HG03457 (cell line): ENCODE measurements around the gene TK2.
"Not testable (repeated sequence)": the region's sequence is repeated elsewhere in the genome, so short reads cannot be mapped to it uniquely, and the experiment has no call there.

Experiments
- ATAC-seq: cut with Tn5 transposase; IDR thresholded peaks from one replicate; pipeline ENCODE4 v1.9.1; 2021; ENCODE audit warnings: moderate number of reproducible peaks; ENCODE audit not compliant: unreplicated experiment

TK2 gene

DNA sequence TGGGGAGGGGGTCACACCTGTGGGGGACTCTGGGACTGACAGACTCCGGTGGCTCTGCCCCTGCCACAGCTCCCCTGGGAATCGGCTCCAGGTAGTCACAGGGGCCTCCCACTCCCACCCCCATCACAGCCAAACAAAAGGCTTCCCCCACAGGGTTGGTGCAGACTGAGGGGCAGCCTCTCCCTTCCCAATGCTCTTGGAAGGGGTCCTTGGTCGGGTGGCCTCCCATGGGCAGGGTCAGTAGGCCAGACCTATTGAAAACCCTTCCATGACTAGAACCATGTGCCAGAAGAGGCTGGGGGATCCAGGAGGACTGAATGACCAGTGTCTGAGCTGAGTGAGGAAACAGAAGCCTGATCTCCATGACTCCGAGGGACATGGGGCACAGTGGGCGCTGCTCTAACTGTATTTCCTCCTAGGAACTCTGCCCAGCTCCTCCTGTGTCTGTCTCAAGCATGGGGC is 28.6 kb downstream of the TK2 start:
- no peak for ATAC-seq

DNA sequence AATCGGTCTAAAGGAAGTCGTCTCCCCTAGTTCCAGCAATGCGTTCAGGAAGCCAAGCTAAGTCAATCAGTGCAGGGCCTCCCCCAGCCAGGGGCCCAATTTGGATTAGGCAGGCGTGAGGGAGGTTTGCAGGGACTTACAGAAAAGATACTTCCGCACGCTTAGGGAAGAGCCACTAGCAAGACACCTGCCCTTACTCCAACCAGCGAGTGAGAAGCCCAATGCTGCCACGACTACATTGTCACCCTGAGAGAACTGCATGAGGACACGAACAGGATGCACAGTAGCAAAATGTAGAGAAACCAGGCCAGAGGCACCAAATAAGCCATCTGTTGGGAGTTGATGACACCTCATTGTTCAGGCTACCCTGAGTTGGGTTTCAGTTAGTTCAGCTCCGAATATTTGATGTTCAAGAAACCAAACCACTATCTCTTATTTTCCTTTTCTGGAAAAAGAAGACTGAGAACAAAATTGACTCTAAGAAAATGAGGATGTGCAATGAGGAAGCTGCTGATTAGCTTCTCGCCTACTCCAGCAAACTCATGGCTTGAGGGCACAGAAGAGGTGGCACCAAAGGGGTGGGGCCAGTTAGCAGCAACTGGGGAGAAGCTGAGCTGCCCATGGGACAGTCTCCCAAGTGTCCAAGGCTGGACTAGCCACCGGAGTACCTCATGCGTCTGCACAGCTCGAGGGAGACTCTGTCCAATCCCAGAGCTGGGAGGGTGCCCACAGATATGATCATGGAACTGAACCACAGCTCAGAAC is 29.3 kb downstream of the TK2 start:
- no peak for ATAC-seq

DNA sequence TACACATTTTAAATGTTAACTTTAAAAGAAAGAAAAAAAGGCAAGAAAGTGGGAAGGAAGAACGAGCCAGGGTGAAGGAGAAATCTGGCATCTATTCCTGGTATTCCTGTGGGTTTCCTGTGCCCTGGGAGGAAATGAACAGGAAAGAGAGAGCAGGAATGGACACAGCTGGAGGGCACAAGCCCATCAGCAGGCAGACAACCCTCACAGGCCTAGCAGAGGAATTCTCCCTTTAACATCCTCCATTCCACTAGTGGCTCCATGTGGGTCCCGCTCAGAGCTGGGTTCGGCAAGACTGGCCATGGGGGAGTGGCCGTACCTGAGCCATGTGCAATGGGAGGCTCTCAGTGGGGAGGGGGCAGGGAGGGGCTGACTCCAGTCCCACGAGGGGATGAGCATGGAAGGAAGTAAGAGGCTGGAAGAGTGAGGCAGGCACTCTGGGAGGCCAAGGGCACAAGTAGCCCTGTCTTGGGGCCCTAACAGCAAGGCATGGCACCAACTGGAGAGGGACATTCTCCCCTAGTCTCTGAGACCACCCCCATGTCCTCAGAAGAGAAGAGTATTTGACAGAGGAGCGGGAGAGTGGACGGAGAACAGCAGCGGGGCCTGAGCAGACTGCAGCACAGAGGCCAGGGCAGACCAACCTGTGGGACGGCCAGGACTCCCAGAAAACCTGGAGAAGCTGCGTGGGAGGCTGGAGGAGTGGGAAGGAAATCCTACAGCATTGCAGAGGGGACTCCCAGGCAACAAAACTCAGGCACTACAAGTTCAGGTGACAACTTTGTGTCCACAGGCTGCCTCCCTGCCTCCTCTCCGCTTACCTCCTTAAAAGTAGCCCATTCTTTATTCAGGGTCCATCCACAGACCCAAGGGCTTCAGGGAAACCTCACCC is 30.2 kb downstream of the TK2 start:
- ATAC-seq = no peak

DNA sequence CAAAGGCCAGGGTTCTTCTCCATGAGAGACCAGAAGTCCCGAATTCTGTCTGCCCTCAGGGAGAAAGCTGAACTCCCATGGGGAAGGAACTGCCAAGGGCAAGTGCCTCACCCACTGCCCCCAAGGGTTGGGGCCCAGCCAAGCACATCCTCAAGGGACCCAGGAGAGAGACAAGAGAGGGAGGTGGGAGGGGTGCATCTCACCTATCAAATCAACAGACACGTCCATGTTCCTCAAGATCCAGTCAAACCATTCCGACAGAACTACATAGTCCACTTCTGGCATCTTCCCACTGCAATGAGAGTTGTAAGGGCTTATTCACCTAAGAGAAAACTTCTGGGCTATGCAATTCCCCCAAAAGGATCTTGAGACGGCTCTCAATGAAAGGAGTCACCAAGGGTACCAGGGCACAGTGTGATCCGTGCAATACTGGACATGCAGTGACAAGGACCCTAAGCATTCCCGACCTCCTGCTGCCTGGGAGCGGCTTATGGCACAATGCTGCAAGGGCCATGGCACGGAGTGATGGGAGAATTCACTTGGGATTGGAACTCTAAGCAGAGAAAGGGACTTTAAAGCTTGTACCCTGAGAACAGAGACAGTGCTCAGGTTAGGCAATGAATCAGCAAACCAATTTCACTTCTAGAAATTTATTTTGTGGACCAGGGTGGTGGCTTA is 32.2 kb downstream of the TK2 start:
- ATAC-seq = no peak

DNA sequence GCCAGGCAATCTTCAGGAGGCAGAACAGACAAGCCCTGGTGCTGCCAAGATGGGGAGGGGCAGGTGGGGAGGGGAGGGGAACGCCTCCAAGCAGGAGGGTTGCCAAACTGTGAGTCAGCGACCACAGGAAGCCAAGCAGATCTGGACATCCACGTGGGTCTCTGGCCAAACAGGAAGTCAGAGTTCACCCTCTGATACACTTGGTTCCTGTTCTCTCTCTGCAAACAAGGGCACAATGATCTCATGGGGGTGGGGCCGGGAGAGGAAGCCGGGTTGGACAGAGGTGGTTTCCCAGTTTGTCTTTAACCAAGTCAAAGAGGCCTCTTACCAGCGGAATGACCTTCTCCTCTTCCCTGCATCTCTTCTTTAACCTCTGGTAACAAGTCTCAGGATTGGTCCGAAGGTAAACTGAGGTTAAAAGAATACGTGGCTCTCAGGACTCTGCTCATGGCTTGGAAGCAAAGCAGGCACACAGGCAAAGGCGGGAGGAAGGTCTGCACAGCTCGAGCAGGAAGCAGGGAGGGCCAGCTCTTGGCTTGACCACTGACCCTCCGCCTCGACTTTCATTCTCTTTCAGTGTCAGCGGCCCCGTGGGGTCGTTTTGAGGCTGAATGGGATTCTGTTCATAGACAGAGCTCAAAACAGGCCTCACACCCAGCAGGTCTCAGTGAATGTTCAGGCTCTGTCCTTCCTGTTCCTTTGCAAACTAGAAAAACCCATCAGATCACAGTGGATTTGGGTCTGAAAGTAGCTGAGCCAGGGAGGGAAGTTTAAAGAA is 32.9 kb downstream of the TK2 start:
- peak; percentile 95 for ATAC-seq

DNA sequence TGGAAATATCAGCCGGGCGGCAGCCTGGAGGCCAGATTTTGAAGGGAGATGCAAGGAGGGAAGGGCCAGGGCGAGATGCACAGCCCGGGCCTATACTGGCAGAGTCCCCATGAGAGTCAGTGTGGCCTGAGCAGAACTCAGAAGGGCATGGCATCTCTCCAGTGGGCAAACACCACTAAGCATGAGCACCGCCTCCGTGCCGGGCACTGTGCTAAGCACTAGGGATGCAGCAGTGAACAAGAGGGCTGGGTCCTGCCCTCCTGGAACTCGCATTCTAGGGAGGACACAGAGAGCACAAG is 33.5 kb downstream of the TK2 start:
- peak; percentile 8 for ATAC-seq

DNA sequence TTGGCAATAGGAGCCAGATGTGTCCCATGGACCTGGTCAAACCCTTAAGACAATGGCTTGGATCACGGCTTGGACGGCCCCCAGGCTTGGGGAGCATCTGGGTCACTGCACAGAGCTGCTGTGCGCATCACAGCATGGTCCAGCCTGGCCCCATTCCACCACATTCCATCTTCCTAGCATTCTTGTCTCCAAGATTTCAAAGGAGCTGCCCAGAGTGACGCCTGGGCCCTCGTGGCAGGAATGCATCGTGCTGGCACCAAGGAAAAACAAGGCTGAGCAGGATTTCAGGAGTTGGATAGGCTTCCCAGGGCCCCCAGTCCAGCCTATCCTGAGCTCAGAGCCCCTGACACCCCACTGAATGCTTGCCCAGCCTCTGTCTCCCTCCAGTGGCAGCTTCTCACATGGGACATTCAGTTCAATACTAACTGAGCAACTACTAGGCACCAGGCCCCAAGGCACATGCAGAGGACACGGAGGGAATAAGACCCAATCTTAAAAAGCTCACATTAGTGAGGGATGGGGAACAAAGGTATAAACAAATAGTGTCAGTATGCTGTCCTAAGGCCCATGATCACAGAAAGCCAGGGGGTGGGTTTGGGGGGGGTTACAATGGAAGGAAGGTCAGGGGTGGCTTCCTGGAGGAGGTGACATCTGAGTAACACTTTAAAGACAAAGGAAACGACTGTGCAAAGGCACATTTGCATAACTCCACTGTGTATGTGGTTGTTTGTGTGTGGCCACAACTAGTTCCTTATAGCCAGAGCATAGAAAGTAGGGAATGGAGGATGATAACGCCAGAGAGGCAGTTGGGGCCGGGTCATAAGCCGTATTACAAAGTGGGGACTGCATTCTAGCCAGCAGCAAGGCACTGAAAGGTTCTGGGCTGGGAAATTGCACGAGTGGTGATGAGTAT is 34.1 kb downstream of the TK2 start:
- no peak for ATAC-seq

DNA sequence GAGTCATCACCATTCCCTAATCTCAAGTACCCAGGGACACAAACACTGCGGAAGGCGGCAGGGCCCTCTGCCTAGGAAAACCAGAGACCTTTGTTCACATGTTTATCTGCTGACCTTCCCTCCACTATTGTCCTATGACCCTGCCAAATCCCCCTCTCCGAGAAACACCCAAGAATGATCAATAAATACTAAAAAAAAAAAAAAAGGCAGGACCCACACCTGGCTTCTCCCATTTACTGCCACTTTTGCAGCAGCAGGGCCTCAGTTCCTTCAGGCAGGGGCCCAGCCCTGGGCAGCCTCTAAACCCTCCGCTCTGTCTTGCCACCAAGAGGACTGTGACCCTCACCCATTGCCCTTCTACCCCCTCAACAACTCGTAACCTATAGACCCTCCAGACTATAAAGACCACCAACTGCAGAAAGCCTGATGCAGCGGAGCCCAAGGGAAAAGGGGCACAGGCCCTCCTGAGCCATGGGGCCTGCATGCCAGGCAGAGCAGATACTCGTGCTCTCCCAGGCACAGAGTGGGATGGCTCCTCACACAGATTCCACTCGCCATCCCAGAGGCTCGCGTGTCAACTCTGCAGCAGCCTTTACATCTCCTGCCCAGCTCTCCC is 34.8 kb downstream of the TK2 start:
- not testable (repeated sequence) for ATAC-seq

DNA sequence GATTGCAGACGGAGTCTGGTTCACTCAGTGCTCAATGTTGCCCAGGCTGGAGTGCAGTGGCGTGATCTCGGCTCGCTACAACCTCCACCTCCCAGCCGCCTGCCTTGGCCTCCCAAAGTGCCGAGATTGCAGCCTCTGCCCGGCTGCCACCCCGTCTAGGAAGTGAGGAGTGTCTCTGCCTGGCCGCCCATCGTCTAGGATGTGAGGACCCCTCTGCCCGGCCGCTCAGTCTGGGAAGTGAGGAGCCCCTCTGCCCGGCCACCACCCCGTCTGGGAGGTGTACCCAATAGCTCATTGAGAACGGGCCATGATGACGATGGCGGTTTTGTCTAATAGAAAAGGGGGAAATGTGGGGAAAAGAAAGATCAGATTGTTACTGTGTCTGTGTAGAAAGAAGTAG is 35.5 kb downstream of the TK2 start:
- not testable (repeated sequence) for ATAC-seq

DNA sequence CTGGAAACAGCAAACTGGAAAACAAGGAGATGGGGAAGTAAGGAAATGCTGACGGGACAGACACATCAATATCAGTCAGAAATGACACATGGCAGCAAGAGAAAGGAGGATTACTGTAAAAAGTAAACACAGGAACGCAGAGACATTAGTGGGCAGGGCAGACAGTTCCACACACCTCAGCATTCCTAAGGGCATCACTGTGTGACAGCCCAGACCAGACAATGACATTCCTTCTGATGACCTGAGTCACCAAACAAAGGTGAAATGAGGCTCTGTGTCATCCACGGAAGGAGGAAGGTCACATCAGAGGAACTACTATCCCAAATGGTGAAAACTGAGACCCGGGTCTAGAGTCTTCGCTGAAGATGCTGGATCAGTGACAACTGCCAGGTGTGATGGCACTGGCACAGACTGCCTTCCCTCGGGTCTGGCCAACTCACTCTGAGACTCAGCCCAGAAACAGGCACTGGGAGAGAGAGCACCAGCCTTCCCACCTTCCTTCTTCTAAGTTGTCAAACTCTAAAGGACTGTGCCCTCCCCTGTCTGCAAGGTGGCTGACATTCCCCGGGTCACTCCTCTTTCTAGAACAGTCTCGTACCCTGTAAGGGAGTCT is 36.7 kb downstream of the TK2 start:
- ATAC-seq = no peak

DNA sequence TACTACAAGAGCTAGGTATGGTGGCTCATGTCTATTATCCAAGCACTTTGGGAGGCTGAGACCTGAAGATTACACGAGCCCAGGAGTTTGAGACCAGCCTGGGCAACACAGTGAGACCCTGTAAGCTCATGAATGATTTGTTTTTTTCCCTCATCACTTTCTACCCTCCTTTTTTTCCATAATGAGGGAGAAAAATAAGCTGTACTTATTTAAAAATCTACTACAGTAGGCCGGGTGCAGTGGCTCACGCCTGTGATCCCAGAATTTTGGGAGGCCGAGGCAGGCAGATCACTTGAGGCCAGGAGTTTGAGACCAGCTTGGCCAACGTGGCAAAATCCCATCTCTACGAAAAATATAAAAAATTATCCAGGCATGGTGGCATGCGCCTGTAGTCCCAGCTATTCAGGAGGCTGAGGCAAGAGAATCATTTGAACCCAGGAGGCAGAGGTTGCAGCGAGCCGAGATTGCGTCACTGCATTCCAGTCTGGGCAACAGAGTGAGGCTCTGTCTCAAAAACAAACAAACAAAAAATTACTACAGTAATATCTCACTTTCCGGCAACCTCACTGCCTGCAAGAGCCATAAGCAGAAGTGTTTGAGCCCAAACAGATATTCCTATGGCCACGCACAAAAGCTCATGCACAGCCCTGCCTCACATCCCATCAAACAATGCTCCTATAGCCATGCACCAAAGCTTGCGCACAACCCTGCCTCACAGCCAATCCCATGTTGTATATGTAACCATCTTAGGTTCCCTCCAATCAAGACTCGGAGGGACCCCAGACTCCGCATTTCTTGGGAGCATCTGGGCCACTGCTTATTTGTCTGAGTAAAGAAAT is 37.4 kb downstream of the TK2 start:
- no peak for ATAC-seq

DNA sequence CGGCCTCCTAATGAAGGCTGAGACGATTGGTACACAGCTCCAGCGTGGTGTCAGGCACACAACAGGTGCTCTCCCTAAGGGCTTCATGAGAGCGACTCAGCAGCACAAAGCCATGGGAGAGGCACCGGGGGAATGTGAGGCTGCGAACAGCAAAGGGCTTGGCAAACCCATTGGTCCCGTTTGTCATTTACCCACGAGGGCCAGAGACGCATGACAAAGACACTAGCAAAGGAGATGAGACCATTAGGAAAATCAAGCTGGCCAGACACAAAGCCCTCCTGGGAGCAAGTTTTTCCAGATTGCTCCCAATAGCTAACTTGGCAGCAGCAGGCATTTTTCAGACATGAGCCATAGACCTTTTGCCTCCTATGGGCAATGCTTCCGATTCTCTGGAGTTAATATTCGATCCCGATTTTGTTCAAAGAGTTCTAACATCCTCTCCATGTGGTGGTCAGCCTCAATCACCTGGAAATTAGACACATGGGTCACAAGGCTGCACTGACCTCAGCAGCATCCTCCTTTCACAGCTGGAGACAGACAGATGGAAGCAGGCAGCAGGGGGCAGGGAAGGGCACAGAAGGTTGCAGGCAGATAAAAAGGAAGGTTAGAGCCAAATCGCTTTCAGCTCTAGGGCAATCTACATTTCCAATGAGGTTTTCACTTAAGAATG is 38.2 kb downstream of the TK2 start:
- ATAC-seq = no peak

DNA sequence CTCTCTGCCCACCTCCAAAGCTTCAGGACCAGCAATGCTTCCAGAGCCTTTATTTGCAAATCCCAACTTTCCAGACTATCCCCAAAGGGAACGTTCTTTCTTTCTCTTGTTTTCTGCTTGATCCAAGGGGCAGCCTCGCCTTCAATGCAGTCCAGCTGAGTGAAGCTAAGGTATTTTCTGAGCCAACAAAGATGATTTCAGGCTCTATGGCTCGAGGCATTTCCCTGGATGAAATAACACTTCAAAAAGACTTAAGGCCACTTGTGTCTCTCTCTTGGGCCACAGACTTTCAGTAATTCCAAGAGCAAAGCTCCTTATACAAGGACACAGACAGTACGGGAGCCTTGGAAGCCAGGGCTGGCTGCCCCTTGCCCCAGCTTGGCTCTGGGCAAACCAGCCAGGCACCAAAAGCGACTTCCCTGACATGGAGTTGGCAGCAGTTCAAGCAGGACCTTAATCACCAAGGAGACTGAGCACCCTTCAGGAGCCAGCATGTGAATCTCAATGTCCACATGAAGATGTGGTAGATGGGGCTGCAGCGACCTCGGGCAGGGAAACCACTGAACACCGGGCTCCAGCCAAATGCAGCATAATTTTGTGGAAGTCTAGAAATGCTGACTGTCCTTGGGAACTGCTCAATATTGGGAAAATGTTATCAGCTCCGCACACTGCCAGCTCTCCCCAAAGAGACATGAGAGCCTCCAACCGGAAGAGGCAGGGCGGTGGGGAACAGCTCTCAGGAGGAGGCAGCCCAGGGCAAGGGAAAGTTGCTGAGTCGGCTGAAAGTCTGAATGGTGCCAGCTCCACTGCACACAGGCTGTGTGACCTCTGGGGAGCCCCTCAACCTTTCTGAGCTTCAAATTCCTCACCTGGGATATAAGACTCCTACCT is 39.0 kb downstream of the TK2 start:
- ATAC-seq = no peak

DNA sequence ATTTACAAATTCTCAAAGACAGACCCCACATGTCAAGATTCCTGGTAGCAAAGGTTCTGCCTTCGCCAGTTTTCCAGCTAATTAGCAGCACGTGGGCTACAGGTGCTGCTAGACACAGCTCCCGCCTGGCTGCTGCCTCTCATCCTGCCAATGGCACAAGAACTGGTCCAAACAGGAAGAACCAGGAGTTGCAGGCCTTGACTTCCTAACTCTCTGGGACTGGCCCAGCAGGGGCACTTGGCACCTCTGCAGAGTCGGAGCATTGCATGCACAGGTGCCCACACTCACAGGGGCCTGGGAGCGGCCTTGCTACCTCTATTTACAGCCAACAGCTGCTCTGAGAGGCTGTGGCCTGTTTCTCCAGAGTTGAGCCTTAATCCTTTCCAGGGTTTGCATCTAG is 39.6 kb downstream of the TK2 start:
- ATAC-seq = no peak

DNA sequence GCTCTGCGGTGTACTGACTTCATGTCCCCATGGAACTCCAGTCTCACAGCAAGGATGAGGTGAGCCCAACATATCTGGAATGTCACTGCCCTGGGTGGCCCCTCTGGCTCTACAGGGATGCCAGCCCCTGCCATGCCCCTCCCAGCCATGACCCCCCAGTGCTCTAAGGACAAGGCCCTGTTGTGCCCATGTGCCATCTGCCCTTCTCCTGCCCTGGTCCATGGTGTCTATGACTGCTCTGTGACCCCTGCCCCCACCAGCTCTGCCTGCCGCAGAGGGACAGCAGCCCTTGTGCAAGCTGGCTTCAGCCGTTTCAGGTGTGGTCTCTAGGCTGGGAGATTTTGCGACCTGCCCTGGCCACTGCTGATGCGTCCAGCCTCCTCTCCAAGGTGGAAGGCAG is 40.3 kb downstream of the TK2 start:
- no peak for ATAC-seq

DNA sequence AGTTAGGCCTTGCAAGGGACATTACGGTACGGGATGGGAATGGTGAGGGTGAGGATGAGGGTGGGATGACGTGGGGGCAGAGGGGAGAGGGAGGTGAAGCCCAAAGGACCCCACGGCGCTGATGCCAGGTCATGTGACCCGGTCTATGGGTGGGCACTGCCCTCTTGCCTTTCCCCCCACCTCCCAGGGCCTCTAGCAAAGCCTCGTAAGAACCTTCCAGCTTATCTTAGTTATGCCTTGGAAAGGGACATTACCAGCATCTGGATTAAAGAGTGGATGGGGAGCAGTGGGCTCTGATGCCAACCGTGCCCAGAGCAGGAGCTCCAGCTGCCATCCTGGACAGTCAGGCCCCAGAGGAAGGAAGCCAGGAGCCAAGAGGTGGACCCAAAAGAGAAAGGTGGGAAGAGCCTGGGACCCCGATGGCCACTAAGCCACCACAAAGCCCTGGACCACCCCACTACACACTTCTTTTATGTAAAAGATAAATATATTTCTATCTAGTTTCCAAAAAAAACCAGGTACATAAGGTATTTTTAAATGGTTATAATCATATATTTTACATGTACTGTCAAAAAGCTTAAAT is 40.9 kb downstream of the TK2 start:
- no peak for ATAC-seq
